Sigmoid colon (tissue), 4 donors: ENCODE data around the gene UGT1A7.
"Not testable (repeated sequence)": the region's sequence is repeated elsewhere in the genome, so short reads cannot be mapped to it uniquely, and the experiment has no call there.

ENCODE experiments used
- CTCF ChIP-seq, 4 experiments: fragments of 450-650 bp in 3 of 4; fragments of 200-600 bp in 1 of 4; IDR thresholded peaks; one replicate each; pipeline ENCODE4 v1.5.1; 2016 to 2019; ENCODE audit warnings: antibody characterized with exemption in 4 of 4, mild to moderate bottlenecking in 3 of 4, moderate library complexity in 2 of 4
- POLR2A ChIP-seq, 2 donors: fragments of 450-650 bp; IDR thresholded peaks; one replicate each; pipeline ENCODE4 v1.6.1; 2016; ENCODE audit warnings: antibody characterized with exemption in 2 of 2, mild to moderate bottlenecking in 2 of 2, moderate library complexity in 2 of 2
- POLR2AphosphoS5 ChIP-seq, 4 donors: sonication (generic); formaldehyde crosslinking; IDR thresholded peaks; one replicate each; pipeline ENCODE4 v1.6.1; 2017; ENCODE audit warnings: antibody characterized with exemption in 4 of 4

GRCh38 chr2:233745838-233746237 lies 64.1 kb downstream of the UGT1A7 start:
- not testable (repeated sequence) for TF ChIP-seq CTCF, POLR2AphosphoS5, POLR2A (IDR thresholded peaks at IDR 0.05)
